IPS DF 6.9 (cell line): ENCODE data around the gene KMT5C.

Source experiments
- DNase-seq: peaks from one replicate; pipeline ENCODE4 v3.0.0-alpha.2; 2013; ENCODE audit warnings: low read depth, low spot score
- H3K27ac ChIP-seq: one replicate; pipeline ENCODE4 v1.5.1; 2013; ENCODE audit warnings: low read length, control low read depth
- H3K27me3 ChIP-seq: 2 replicates; pipeline ENCODE4 v1.6.1; 2013; ENCODE audit warnings: mild to moderate bottlenecking, low read length; ENCODE audit not compliant: control insufficient read depth, insufficient read depth
- H3K36me3 ChIP-seq: 2 replicates; pipeline ENCODE4 v1.6.1; 2013; ENCODE audit warnings: low read length; ENCODE audit not compliant: control insufficient read depth, insufficient read depth
- H3K4me1 ChIP-seq: 2 replicates; pipeline ENCODE4 v1.6.1; 2013; ENCODE audit warnings: low read length; ENCODE audit not compliant: control insufficient read depth, insufficient read depth
- H3K4me3 ChIP-seq: 2 replicates; pipeline ENCODE4 v1.5.1; 2013; ENCODE audit warnings: mild to moderate bottlenecking, low read length
- H3K9me3 ChIP-seq: 2 replicates; pipeline ENCODE4 v1.6.1; 2013; ENCODE audit warnings: low read length, inconsistent platforms; ENCODE audit not compliant: control insufficient read depth, insufficient read depth
- WGBS: extraction: QIAGEN DNeasy Blood & Tissue Kit; methylation state at CpG from one replicate; pipeline ENCODE4 v1.1.7; 2013; ENCODE audit warnings: mixed read lengths, missing lambda C conversion rate; ENCODE audit not compliant: insufficient read length, insufficient coverage; 5-methylcytosine and 5-hydroxymethylcytosine counted together

KMT5C gene

DNA sequence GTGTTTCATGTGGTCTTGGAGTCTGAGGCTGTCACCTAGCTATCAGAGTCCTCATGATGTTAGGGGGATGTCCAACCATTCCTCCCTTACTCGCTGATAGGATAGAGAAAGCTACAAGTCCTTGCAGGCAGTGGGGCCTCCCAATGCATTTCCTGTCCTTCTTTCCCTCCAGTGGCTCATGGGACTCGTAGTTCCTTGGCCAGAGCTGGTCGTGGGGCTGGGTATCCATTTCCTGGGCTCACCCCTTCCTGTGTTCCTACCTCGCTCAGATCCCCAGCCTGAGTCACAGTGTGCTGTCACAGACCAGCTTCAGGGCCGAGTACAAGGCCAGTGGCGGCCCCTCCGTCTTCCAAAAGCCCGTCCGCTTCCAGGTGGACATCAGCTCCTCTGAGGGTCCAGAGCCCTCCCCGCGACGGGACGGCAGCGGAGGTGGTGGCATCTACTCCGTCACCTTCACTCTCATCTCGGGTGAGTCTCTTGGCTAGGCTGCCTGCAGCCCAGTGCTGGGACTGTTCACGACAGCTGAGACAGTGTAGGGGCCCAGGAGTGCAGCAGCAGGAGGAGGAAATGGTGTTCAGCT lies 33.6 kb upstream of the KMT5C start:
- no peaks in the 10 kb centered on the region for H3K4me1 ChIP-seq
- no peak for DNase-seq
- no peak overlapping the region for H3K4me3 ChIP-seq
- H3K9me3 ChIP-seq: no peaks in the 10 kb centered on the region
- H3K27ac ChIP-seq: no peak overlapping the region
- peaks cover 24% of the 10 kb centered on the region for H3K36me3 ChIP-seq
- no peaks in the 10 kb centered on the region for H3K27me3 ChIP-seq
- WGBS: no CpG with 5 or more reads among the region's 17 CpGs

DNA sequence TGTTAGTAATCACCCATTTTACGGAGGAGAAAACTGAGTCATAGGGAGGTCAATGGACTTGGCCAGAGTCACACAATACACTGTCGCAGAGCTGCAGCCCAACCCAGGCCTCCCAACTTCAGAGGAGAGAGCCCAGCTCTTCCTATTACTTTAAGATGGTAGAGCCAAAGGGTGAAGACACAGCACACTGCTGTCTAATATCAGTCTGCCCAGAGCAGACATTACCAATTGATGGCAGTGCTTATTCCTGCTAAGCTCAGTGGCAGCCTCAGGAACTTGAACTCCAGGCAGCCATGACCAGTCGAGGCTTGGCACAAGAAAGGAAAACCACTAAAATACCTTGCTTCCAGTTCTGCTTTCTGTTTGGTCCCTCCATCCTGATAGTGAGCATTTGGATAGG lies 33.0 kb upstream of the KMT5C start:
- Histone ChIP-seq H3K36me3 (peaks cover 24% of the 10 kb centered on the region), H3K4me3 (no peak overlapping the region), H3K4me1 (no peaks in the 10 kb centered on the region), H3K27ac (no peak overlapping the region), H3K9me3 (no peaks in the 10 kb centered on the region), H3K27me3 (no peaks in the 10 kb centered on the region)
- no peak for DNase-seq
- WGBS: no CpG with 5 or more reads among the region's 3 CpGs

DNA sequence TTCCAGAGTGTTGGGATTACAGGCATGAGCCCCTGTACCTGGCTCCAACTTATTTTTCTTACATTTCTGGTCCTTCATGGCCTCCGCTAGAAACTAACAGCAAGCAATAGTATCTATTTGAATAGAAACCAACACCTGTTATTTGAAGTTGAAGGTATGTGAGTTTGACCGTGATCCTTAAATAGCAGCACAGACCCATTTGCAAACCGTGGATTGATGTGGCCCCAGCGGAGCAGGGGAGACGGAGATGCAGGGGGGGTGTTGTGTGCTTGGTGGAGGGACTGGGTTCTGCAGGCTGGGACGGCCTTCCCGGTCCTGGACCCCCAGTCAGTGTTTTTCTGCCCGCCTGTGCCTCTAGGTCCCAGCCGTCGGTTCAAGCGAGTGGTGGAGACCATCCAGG lies 31.4 kb upstream of the KMT5C start:
- no peak overlapping the region for H3K27ac ChIP-seq
- no peak for DNase-seq
- peaks cover 23% of the 10 kb centered on the region for H3K36me3 ChIP-seq
- no peaks in the 10 kb centered on the region for H3K27me3 ChIP-seq
- H3K4me1 ChIP-seq: no peaks in the 10 kb centered on the region
- H3K9me3 ChIP-seq: no peaks in the 10 kb centered on the region
- no peak overlapping the region for H3K4me3 ChIP-seq
- no CpG with 5 or more reads among the region's 11 CpGs for WGBS

DNA sequence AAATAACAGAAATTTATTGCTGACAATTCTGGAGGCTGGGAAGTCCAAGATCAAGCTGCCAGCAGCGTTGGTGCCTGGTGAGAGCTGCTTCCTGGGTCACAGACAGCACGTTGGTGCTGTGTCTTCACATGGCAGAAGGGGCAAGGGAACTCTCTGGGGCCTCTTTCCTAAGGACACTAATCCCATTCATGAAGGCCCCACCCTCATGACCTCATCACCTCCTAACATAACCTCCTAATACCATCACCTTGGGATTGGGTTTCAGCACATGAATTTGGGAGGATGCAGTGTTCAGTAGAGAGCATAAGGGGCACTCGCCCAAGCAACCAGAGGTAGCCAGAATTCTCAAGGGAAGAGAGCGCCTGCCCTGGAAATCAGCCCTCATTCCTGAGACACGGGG lies 30.2 kb upstream of the KMT5C start:
- H3K4me1 ChIP-seq: no peaks in the 10 kb centered on the region
- no peaks in the 10 kb centered on the region for H3K27me3 ChIP-seq
- no peak overlapping the region for H3K27ac ChIP-seq
- H3K36me3 ChIP-seq: peaks cover 19% of the 10 kb centered on the region
- no peak overlapping the region for H3K4me3 ChIP-seq
- no peaks in the 10 kb centered on the region for H3K9me3 ChIP-seq
- DNase-seq: no peak
- no CpG with 5 or more reads among the region's 5 CpGs for WGBS

DNA sequence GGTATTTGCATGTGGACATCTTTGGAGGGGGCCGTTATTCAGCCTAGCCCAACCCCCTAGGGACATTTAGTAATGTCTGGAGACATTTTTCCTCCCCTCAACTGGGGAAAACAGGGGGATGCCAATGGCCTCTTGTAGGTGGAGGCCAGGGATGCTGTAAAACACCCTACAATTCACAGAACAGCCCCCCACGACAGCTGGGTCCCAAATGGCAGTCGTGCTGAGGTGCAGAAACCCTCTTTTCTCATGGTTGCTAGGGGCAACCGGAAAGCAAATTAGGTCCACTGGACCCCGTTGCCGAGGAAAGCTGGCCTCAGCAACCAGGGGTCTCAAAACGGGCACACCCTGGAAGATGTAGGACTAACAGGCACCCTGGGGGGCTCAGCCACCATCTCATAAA lies 29.2 kb upstream of the KMT5C start:
- WGBS: no CpG with 5 or more reads among the region's 7 CpGs
- Histone ChIP-seq H3K36me3 (peaks cover 19% of the 10 kb centered on the region), H3K4me3 (no peak overlapping the region), H3K4me1 (no peaks in the 10 kb centered on the region), H3K27me3 (no peaks in the 10 kb centered on the region), H3K27ac (no peak overlapping the region), H3K9me3 (no peaks in the 10 kb centered on the region)
- no peak for DNase-seq

DNA sequence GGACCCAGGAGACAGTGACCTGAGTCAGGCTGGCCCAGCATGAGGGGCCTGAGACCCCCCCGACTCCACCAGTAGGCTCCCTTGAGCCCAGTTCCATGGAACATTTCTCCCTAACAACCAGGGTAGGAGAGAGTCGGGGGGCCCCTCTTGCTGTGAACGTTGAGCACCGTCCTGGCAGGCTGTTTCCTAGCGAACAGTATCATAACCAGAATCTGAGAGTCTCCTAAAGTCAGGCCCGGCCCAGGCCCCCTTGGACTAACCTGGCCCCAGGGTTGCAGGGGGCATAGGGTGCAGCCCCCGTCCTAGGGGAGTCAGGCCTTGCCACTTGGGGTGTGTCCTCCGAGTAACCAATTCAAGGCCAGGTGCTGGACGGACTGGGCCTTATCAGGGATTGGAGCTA lies 28.3 kb upstream of the KMT5C start:
- Histone ChIP-seq H3K27me3 (no peaks in the 10 kb centered on the region), H3K4me3 (no peak overlapping the region), H3K4me1 (no peaks in the 10 kb centered on the region), H3K36me3 (peaks cover 15% of the 10 kb centered on the region), H3K9me3 (no peaks in the 10 kb centered on the region), H3K27ac (no peak overlapping the region)
- DNase-seq: no peak
- WGBS: no CpG with 5 or more reads among the region's 9 CpGs

DNA sequence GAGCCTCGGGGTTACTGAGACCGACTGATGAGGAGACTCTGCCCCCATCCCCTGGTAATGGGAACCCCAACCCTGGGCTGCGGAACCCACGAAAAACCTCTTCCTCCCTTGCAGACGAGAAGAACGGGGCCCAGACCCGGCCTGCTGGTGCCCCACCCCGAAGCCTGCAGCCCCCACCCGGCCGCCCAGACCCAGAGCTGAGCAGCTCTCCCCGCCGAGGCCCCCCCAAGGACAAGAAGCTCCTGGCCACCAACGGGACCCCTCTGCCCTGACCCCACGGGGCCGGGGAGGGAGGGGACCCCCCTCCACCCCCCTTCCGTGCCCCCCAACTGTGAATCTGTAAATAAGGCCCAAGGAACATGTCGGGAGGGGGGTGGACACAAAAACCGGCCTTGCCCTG lies 27.9 kb upstream of the KMT5C start:
- Histone ChIP-seq H3K27ac (no peak overlapping the region), H3K9me3 (no peaks in the 10 kb centered on the region), H3K27me3 (no peaks in the 10 kb centered on the region), H3K36me3 (peaks cover 11% of the 10 kb centered on the region), H3K4me1 (no peaks in the 10 kb centered on the region), H3K4me3 (no peak overlapping the region)
- WGBS: no CpG with 5 or more reads among the region's 18 CpGs
- DNase-seq: no peak

DNA sequence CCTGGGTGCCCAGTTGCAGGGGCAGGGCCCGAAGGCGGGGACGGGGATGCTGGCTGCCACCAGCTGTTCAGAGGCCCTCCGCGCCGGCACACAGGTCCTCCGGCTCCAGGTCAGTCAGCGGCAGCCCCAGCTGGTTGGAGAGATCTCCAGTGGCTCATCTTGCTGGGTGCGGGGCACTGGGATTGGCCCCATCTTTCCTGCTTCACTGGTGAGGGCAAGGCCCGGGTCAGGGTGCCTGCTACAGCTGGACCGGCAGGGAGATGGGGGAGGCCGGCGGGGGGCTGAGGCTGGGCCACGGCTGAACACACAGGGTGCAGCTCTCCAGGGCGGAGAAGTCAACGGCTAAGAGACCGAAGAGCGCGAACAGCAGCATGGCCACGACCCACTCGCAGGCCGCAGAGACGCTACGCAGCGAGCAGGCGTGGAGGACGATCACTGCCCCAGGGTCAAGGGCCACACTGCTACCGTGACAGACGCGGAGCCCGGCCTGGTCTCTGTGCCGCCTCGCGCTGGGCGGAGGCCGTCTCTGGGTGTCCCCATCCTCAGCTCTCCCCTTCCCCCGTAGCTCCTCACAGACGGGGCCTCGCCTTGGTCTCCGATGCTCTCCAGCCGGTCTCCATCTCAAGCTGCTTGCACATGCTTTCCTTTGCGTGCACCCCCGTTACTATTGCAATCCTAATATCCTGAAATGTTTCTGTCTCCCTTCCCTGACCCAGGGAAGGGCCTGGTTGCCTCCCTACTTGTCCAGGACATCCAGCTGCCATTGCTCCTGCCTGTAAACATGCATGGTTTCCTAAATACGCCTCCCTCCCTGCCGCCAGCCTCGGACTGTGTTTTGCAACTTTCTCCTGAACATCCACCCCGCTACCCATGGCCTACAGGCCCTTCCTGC lies 26.8 kb upstream of the KMT5C start:
- no peak for DNase-seq
- no CpG with 5 or more reads among the region's 47 CpGs for WGBS
- Histone ChIP-seq H3K36me3 (peaks cover 7% of the 10 kb centered on the region), H3K4me1 (no peaks in the 10 kb centered on the region), H3K4me3 (no peak overlapping the region), H3K27me3 (no peaks in the 10 kb centered on the region), H3K27ac (no peak overlapping the region), H3K9me3 (no peaks in the 10 kb centered on the region)

DNA sequence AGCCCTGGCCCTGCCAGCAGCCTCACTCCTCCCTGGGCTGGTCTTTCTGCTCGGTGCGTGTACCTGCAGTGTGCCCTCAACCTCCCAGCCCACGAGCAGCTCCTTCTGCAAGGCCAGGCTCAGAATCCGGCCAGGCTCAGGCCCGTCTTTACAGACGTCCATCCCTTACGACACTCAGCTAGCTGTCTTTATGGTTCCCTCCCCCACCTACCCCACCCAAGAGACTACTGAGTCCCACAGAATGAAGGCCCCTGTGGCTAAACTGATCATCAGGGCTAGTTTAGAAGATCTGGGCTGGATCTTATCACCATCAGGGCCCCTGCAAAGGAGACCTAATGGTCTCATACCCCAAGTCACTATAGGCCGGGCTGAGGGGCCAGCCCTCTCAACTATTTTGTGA lies 25.3 kb upstream of the KMT5C start:
- no peaks in the 10 kb centered on the region for H3K27me3 ChIP-seq
- no peaks in the 10 kb centered on the region for H3K4me1 ChIP-seq
- no peaks in the 10 kb centered on the region for H3K9me3 ChIP-seq
- H3K36me3 ChIP-seq: peaks cover 5% of the 10 kb centered on the region
- WGBS: no CpG with 5 or more reads among the region's 8 CpGs
- no peak for DNase-seq
- no peak overlapping the region for H3K4me3 ChIP-seq
- no peak overlapping the region for H3K27ac ChIP-seq

DNA sequence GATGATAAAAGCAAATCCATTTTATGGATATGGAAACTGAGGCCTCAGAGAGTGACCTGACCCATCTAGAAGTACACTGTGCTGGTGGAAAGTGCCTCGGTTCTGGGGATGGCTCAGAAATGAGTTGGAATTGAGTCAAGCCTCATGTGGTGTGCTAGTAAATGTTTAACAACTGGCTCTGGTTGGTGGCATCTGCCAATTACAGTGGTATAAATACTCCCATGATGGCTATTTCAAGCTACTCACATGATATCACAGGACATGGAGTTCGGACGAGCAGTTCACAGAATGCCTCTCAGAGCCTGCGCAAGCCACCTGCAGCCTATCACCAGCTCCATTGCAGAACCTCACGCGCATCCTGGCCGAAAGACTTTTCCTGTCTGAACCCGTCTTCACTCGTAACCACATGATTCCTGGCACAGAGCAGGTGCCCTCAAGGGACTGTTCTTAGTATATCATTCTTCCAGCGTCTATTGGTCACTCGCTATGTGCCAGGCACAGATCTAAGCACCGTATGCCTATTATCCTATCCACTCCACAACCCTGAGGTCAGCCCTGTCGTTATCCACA lies 23.6 kb upstream of the KMT5C start:
- no CpG with 5 or more reads among the region's 13 CpGs for WGBS

More for the DNA sequence above, 23.6 kb upstream of the KMT5C start:
- H3K4me3 ChIP-seq: no peak overlapping the region
- no peak overlapping the region for H3K27ac ChIP-seq
- no peaks in the 10 kb centered on the region for H3K27me3 ChIP-seq
- no peaks in the 10 kb centered on the region for H3K9me3 ChIP-seq
- H3K36me3 ChIP-seq: peaks cover 5% of the 10 kb centered on the region; the same call in 1 of the 2 replicates
- DNase-seq: no peak
- H3K4me1 ChIP-seq: peaks cover 4% of the 10 kb centered on the region; the same call in 1 of the 2 replicates
